Stimulated activated CD8-positive, alpha-beta memory T cell treated with anti-CD3 and anti-CD28 coated beads, Interleukin-4, amount 100 ng/mL, for 24 hours (primary cell): ENCODE data around the gene WDR70.
"Not testable (repeated sequence)": the region's sequence is repeated elsewhere in the genome, so short reads cannot be mapped to it uniquely, and the experiment has no call there.

ENCODE experiments used
- DNase-seq: peaks from one replicate; pipeline ENCODE4 v3.0.0-alpha.2; 2020; ENCODE audit warnings: low read depth

The WDR70 gene

DNA sequence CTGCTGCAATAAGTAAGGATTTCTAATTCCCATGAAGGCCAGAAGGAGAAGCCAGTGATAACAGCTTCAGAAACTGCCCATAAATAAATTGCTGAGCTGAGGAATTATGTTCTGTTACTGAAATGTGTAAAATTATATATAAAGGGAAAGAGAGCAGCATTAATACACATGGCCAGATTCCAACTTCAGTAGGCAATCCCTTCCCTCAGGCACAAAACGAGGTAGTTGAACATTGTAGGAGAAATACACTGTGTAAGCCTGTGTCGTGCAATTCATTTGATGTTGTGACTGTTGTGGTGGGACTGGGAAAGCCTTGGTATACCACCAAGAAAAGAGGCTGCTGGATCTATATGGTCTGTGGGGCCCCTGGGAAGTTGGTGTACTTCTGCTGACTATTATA, 192.9 kb downstream of the WDR70 start:
- DNase-seq, result no peak

DNA sequence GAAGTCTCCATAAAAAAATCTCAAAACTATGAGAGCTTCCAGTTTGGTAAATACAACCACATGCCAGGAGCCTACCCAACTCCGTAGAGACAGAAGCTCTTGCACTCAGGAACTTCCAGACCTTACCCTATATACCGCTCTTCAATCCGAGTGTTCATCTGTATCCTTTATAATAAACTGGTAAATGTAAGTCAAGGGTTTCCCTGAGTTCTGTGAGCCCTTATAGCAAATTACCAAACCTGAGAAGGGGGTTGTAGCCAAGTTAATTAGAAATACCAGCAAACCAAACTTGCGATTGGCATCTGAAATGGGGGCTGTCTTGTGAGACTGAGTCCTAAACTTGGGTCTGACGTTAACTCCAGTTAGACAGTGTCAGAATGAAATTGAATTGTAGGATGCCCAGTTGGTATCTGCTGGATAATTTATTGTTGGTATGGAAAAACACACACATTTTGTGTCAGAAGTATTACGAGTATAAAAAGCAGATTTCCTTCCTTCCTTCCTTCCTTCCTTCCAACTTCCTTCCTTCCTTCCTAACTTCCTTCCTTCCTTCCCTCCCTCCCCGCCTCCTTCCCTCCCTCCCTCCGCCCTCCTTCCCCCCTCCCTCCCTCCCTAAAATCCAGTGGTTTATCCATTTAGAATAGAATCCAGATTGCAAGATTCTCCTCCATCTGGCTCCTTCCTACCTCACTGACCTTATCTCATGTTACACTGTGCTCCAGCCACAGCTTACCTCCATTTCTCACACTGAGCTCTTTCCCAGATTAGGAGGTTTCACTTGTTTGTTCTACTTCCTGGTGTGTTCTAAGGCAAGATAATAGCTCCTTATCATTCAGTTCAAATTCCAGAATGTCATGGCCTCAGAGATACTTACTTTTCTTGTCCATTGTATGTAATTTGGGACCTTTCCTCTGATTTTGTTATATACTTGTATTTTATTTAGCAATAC, 196.7 kb downstream of the WDR70 start:
- no peak for DNase-seq

DNA sequence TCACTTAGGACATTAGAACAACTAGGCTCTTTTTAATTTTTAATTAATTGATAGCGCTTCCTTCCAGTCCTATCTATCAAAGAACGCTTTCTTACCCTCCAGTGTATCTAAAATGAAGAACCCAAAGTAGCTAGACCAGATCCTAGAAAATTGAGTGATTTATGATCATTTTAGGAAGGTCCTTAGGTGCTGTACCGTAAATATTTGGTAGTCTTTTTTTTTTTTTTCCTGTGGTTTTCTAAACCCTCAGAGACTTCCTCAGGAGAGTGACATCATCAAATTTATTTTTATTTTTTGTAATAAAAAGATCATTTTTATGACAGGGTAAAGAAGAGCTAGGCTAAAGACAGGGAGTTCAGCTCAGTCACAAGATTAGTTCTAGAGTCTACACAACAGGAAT, 197.4 kb downstream of the WDR70 start:
- no peak for DNase-seq

DNA sequence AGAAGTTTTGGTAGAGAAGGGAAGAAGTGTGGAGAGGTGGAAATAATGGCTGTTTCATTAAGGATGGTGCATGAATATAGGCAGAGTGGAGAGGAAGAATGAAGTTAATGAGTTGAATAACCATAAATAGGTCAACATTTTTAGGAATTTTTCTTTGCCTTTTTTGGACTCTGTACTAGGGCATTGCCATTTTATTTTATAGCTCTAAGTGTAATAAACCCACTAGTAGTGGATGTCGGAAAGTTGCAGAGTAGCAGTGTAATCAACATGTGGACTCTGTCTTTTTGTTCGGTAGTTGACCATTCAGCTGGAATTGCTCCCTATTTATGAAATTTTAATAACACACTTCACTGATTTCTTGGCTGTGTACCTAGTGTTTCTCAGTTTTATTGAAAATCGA, 199.1 kb downstream of the WDR70 start:
- DNase-seq, result no peak

DNA sequence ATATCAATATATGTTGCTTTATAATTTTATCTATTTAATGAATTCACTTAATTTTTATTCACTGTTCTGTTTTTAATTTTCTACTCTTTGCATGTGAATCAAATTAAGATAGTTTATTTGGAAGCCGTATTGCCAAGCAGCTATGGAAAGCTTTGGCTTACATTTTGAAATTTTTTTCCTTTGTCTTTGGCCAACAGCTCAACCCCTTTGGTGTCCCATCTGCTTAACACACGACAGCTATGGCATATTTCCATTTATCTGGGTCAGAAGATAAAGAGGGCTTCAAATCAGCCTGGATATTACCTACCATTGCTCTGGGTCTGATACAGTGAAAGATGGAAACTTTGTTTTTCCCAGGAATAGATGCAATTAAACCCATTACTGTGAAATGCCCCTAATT, 201.0 kb downstream of the WDR70 start:
- DNase-seq, result no peak

DNA sequence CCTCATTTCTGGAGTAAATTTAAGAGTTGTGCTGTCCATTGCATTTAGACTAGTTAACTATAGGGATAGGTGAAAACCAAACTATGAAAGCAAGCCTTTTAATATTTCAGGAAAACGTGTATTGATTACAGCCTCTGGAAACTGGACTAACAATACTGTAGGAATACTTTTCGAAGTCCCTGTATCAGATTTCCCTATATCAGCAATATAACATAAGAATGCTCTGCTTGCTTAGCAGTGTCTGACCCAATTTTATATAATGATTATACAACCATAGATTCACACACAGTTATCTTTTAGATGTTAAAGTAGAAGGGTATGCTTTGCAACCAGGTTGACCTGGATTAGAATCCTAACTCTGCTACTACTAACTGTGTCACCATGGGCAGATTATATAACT, 203.1 kb downstream of the WDR70 start:
- no peak for DNase-seq

DNA sequence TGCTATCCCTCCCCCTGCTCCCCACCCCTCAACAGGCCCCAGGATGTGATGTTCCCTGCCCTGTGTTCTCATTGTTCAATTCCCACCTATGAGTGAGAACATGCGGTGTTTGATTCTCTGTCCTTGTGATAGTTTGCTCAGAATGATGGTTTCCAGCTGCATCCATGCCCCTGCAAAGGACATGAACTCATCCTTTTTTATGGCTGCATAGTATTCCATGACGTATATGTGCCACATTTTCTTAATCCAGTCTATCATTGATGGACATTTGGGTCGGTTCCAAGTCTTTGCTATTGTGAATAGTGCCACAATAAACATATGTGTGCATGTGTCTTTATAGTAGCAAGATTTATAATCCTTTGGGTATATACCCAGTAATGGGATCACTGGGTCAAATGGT, 214.2 kb downstream of the WDR70 start:
- DNase-seq, result not testable (repeated sequence)

DNA sequence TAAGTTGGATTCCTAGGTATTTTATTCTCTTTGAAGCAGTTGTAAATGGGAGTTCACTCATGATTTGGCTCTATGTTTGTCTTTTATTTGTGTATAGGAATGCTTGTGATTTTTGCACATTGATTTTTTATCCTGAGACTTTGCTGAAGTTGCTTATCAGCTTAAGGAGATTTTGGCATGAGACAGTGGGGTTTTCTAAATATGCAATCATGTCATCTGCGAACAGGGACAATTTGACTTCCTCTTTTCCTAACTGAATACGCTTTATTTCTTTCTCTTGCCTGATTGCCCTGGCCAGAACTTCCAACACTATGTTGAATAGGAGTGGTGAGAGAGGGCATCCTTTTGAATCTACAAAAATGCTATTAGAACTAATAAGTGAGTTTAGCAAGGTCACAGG, 215.7 kb downstream of the WDR70 start:
- not testable (repeated sequence) for DNase-seq

DNA sequence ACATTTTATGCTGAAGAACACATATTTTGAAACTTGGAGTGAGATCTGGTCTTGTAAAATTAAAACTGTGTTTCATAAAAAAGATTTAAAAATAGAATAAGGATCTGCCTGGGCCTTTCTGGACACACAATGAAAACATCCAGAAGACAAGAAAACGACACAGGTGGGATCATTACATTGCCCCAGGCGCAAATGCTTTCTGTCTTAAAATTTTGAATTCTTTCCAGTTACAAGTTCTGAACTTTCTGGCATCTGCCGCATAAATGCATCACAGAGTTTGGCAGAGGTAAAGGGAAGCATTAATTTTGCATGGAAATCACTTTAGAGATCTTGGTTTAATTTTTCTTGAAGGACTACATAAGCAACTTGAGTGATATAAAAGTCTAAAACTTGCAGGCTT, 219.6 kb downstream of the WDR70 start:
- no peak for DNase-seq

DNA sequence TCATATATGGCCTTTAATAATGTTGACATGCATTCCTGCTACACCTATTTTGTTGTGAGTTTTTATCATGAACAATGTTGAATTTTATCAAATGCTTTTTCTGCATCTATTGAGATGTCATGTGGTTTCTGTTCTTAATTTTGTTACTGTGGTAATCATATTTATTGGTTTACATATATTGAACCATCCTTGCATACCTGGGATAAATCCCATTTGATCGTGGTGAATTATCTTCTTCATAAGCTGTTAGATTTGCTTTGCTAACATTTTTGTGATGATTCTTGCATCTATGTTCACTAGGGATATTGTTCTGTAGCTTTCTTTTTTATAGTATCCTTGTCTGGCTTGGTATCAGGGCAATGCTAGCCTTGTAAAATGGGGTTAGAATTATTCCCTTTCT, 222.0 kb downstream of the WDR70 start:
- DNase-seq, result no peak

DNA sequence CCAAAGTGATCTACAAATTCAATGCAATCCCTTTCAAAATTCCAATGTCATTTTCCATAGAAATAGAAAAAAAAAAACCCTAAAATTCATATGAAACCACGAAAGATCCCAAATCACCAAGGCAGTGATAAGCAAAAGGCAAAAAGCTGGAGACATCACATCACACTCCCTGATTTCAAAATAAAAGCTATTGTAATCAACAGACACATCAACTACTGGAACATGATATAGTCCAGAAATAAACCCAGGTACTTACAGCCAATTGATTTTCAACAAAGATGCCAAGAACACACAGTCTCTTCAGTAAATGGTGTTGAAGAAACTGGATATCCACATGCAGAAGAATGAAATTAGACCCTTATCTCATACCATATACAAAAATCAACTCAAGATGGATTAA, 224.0 kb downstream of the WDR70 start:
- no peak for DNase-seq

DNA sequence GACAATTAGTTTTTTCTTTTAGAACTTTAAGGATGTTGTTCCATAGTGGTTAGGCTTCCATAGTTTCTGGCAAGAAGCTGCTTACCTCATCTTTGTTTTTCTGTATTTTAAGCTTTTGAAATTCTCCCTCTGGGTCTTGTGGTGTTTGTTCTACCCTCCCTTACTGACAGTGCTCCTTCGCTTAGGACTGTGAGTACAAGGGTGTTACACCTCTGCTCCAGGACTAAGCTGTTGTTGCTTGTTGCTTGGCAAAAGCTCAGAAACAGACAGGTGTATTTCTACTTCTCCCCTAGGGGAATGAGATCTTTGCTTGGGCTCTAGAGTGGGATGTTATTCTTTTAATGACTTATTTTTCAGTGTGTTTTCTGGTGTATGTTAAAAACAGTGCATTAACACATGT, 225.2 kb downstream of the WDR70 start:
- DNase-seq, result no peak

DNA sequence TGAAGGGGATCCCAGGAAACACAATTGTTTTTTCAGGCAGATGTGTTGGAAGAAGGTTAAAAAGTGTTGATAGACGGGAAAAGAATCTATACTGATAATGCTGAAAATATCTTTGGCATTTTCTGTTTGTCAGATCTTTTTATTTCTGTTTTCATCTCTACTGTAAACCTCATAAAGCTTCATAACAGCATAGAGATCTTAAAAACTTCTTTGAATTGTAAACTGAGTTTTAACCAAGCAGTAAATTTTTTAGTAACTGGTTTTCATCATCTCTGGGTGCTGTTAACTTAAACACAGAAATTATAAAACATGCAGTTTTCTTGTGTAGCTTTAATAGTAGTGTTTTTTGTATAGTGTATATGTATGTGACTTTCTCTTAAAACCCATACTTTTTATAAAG, 227.0 kb downstream of the WDR70 start:
- DNase-seq, result no peak

DNA sequence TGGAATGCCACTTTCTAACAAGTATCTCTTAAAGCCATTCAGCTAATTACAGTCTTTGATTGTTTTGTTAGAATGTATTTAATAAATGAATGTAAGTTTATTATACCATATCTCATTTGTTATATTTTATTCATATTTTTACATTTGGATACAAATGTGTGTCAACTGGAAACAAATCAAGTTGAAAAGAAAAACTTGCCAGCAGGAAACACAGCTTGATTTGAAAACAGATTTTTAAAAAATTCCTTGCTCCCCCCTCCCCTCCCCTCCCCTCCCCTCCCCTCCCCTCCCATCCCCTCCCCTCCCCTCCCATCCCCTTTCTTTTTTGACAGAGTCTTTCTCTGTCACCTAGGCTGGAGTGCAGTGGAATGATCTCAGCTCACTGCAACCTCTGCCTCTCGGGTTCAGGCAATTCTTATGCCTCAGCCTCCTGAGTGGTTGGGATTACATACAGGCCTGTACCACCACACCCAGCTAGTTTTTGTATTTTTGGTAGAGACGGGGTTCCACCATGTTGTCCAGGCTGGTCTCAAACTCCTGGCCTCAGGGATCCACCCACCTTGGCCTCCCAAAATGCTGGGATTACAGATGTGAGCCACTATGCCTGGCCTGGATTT, 227.6 kb downstream of the WDR70 start:
- no peak for DNase-seq

DNA sequence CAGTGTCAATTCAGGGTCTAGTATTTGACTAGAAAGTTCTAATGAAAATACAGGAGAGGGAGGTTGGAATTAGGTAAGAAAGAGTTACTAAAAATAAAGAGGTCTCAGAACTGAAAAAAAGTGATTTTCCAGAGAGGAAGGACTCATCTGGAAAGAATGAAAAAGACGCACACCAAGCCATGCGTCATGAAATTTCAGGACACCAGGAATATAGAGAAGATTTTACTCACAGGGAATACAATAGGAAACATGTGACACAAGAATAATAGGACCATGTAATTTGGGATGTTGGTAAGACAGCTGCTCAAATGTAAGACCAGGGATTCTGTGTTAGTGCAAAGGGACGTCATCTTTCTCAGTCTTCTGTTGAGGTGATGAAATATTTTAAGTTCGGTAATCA, 236.1 kb downstream of the WDR70 start:
- DNase-seq, result no peak

DNA sequence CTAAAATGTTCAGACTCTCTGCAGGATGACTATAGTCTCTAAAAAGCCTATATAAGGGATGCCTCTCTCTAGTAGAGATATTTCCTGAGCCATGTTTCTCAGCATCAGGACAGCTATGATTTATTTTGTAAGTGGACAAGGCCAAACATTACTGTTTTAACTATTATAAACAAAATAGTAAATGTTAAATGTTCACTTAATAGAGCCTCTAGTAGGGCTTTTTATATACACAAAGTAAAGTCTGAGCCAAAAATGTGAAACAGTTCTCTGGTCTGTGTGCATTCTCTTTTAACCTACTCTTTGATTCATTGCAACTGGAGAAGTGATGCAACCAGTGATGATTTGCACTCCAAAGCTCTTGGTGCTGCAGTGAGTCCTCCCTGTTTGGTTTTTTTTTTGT, 240.2 kb downstream of the WDR70 start:
- no peak for DNase-seq

DNA sequence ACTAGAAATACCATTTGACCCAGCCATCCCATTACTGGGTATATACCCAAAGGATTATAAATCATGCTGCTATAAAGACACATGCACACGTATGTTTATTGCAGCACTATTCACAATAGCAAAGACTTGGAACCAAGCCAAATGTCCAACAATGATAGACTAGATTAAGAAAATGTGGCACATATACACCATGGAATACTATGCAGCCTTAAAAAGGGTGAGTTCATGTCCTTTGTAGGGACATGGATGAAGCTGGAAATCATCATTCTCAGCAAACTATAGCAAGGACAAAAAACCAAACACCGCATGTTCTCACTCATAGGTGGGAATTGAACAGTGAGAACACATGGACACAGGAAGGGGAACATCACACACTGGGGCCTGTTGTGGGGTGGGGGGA, 243.2 kb downstream of the WDR70 start:
- DNase-seq, result not testable (repeated sequence)

DNA sequence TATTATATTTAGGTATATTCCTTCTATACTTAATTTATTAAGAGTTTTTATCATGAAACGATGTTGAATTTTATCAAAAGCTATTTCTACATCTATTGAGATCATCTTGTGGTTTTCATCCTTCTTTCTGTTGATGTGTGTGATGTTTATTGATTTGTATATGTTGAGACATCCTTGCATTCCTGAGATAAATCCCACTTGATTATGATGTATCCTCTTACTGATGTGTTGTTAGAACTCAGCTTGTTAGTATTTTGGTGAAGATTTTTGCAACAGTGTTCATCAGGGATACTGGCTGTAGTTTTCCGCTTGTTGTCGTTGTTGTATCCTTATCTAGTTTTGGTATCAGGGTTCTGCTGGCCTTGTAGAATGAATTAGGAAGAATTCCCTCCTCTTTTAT, 247.1 kb downstream of the WDR70 start:
- no peak for DNase-seq

DNA sequence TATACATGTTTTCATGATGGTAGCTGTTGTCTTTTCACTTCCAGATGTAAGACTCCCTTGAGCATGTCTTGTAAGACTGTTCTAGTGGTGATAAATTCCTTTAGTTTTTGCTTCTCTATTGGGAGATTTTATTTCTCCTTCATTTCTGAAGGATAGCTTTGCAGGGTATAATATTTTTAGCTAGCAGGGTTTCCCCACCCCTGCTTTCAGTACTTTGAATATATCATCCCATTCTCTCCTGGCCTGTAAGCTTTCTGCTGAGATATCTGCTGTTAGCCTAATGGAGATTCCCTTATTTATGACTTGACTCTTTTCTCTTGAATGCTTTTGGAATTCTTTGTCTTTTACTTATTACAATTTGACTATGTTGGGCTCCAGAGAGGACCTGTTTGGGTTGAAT, 249.8 kb downstream of the WDR70 start:
- no peak for DNase-seq

DNA sequence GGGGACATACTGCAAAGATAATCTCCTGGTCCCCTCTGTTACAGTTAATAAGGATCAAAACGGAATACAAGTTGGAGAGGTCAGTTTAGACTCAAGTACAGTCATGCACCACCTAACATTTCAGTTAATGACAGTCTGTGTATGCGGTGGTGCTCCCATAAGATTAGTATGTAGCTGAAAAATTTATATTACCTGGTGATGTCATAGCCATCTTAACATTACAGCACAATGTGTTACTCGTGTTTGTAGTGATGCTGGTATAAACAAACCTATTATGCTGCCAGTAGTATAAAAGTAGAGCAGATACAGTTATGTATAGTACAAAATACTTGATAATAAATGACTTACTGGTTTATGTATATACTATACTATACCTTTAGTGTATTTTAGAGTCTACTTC, 252.8 kb downstream of the WDR70 start:
- no peak for DNase-seq

DNA sequence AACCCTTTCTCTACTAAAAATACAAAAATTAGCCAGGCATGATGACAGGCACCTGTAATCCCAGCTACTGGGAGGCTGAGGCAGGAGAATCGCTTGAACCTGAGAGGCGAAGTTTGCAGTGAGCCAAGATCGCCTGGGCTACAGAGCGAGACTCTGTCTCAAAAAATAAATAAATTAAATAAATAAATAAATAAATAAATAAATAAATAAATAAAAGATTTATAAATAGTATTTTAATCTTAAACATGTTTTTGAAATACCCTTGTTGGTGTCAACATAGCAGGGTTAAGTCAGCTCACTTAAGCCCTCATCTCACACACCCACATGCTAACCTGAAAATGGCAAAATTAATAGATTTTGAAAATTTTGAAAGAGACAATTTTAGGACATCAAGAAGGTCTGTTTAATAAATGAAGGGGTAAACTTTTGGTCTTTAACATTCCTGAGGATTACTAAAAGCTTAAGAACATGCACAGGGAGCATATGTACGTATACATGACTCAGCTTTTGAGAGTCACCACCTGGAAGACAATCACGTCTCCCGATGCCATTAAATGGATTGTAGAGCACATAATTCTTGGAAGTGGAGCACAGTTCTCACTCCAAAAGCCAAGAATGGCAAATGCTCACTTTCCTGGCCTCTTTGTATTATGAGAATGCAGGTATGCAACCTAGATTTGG, 258.2 kb downstream of the WDR70 start:
- no peak for DNase-seq

DNA sequence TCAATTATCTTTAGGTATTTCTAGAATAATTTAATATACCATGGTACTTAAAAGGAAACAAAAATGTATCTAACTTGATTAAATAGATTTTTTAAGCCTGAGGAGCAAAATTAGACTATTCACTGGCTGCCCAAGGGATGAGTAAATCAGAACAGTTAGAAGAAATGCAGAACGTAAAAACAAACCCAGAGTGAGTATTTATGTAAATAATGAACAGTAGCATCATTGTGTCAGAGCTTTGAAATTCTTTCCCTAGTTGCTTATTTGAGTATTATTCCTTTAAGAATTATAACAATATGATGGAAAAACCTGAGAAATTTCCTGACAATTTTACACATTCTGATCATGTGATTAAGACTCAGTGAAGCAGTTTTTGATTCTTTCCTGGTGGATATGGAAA, 259.8 kb downstream of the WDR70 start:
- DNase-seq, result no peak

DNA sequence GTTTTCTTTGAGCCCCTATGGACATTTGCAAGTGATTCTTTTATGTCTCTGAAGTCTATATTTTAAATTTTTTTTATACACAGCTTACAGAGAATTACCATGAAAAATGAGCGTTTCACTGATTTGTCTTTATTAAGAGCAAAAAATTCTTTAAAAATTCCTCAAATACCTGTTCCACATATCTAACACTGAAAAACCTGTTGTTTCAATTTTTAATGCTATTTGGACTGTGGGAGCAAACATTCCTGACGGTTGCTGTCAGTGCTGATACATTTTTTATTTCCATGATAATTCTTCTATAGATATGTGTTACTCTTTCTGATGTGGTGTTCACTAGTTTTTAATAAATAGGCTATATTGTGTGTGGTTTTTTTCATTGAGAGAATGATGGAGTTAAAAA, 261.0 kb downstream of the WDR70 start:
- no peak for DNase-seq
